ENCODE results near the gene EPN2. TPM values are rescaled to one million over a fixed set of nuclear protein-coding genes. Genes with fewer than 3 reads are reported as not detected.

EPN2 gene
- polyA plus RNA-seq, 1 of the 3 experiments (the other 2 are of a cell fraction) = 38.9 TPM

DNA sequence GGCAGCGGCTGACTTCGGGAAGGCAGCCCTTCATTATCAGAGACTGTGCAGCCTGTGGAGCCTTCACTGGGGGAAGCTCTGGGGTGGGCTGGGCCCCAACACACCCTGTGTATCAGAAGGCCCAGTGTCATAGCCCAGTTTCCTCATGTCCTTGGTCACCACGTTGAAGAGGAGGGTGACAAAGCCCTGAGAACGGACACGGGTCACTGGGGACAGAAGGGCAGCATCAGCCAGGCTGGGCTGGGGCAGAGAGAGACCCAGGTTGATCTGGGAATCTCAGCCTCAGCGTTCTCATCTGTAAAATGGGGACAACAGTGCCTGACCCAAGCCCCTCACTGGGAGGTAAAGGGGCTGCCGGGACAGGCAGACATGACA lies 106.1 kb downstream of the EPN2 start:
- no peaks in the 10 kb centered on the region for H3K27me3 ChIP-seq (ENCODE audit: insufficient read depth)
- TF ChIP-seq SIN3A (IDR thresholded peaks at IDR 0.05; ENCODE audit: borderline replicate concordance, low read depth, low read length) = no peak
- TF ChIP-seq, protein P1, sequence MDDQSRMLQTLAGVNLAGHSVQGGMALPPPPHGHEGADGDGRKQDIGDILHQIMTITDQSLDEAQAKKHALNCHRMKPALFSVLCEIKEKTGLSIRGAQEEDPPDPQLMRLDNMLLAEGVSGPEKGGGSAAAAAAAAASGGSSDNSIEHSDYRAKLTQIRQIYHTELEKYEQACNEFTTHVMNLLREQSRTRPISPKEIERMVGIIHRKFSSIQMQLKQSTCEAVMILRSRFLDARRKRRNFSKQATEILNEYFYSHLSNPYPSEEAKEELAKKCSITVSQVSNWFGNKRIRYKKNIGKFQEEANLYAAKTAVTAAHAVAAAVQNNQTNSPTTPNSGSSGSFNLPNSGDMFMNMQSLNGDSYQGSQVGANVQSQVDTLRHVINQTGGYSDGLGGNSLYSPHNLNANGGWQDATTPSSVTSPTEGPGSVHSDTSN (IDR thresholded peaks at IDR 0.05) = no peak
- TF ChIP-seq CHD2 (IDR thresholded peaks at IDR 0.05; ENCODE audit: low read length, partially characterized antibody) = no peak
- TF ChIP-seq MXI1 (IDR thresholded peaks at IDR 0.05; ENCODE audit: low read depth, low read length) = no peak
- TF ChIP-seq POLR2AphosphoS5 (IDR thresholded peaks at IDR 0.05; ENCODE audit: low read depth, low read length) = no peak
- TF ChIP-seq, protein P2, sequence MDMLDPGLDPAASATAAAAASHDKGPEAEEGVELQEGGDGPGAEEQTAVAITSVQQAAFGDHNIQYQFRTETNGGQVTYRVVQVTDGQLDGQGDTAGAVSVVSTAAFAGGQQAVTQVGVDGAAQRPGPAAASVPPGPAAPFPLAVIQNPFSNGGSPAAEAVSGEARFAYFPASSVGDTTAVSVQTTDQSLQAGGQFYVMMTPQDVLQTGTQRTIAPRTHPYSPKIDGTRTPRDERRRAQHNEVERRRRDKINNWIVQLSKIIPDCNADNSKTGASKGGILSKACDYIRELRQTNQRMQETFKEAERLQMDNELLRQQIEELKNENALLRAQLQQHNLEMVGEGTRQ (IDR thresholded peaks at IDR 0.05; ENCODE audit: borderline replicate concordance, low read depth, low read length) = no peak
- TF ChIP-seq FOXM1 (IDR thresholded peaks at IDR 0.05; ENCODE audit: low read depth) = no peak
- TF ChIP-seq RAD21 (IDR thresholded peaks at IDR 0.05; ENCODE audit: low read length) = no peak
- no peak for TF ChIP-seq EP300 (IDR thresholded peaks at IDR 0.05; ENCODE audit: borderline replicate concordance in 1 of 2, low read depth in 1 of 2, low read length in 1 of 2)
- no peak for TF ChIP-seq NFIC (IDR thresholded peaks at IDR 0.05; ENCODE audit: borderline replicate concordance)
- TF ChIP-seq, protein P3, sequence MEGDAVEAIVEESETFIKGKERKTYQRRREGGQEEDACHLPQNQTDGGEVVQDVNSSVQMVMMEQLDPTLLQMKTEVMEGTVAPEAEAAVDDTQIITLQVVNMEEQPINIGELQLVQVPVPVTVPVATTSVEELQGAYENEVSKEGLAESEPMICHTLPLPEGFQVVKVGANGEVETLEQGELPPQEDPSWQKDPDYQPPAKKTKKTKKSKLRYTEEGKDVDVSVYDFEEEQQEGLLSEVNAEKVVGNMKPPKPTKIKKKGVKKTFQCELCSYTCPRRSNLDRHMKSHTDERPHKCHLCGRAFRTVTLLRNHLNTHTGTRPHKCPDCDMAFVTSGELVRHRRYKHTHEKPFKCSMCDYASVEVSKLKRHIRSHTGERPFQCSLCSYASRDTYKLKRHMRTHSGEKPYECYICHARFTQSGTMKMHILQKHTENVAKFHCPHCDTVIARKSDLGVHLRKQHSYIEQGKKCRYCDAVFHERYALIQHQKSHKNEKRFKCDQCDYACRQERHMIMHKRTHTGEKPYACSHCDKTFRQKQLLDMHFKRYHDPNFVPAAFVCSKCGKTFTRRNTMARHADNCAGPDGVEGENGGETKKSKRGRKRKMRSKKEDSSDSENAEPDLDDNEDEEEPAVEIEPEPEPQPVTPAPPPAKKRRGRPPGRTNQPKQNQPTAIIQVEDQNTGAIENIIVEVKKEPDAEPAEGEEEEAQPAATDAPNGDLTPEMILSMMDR (IDR thresholded peaks at IDR 0.05) = no peak
- TF ChIP-seq TCF12 (IDR thresholded peaks at IDR 0.05) = no peak
- no peak for TF ChIP-seq JUND (IDR thresholded peaks at IDR 0.05)
- TF ChIP-seq, protein P4, sequence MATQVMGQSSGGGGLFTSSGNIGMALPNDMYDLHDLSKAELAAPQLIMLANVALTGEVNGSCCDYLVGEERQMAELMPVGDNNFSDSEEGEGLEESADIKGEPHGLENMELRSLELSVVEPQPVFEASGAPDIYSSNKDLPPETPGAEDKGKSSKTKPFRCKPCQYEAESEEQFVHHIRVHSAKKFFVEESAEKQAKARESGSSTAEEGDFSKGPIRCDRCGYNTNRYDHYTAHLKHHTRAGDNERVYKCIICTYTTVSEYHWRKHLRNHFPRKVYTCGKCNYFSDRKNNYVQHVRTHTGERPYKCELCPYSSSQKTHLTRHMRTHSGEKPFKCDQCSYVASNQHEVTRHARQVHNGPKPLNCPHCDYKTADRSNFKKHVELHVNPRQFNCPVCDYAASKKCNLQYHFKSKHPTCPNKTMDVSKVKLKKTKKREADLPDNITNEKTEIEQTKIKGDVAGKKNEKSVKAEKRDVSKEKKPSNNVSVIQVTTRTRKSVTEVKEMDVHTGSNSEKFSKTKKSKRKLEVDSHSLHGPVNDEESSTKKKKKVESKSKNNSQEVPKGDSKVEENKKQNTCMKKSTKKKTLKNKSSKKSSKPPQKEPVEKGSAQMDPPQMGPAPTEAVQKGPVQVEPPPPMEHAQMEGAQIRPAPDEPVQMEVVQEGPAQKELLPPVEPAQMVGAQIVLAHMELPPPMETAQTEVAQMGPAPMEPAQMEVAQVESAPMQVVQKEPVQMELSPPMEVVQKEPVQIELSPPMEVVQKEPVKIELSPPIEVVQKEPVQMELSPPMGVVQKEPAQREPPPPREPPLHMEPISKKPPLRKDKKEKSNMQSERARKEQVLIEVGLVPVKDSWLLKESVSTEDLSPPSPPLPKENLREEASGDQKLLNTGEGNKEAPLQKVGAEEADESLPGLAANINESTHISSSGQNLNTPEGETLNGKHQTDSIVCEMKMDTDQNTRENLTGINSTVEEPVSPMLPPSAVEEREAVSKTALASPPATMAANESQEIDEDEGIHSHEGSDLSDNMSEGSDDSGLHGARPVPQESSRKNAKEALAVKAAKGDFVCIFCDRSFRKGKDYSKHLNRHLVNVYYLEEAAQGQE (IDR thresholded peaks at IDR 0.05; ENCODE audit: low read depth, low read length) = no peak
- no peak for TF ChIP-seq ELF1 (IDR thresholded peaks at IDR 0.05)
- no peak for TF ChIP-seq NRF1 (IDR thresholded peaks at IDR 0.05; ENCODE audit: low read depth, low read length)
- TF ChIP-seq FOSL2 (IDR thresholded peaks at IDR 0.05; ENCODE audit: borderline replicate concordance, low read depth) = no peak
- H3K9me2 ChIP-seq = no peaks in the 10 kb centered on the region
- no peaks in the 10 kb centered on the region for H3K36me3 ChIP-seq (replicated peaks in 1 of 2; ENCODE audit: control insufficient read depth in 1 of 2, insufficient read depth in 2 of 2, low read length in 1 of 2)
- H3K27ac ChIP-seq (ENCODE audit: low read depth in 2 of 2, low read length in 1 of 2) = no peak overlapping the region
- no peak overlapping the region for H3K4me2 ChIP-seq
- H3K4me1 ChIP-seq (ENCODE audit: control insufficient read depth in 1 of 2, insufficient read depth in 2 of 2, low read depth in 1 of 2, low read length in 1 of 2) = peaks cover 13 to 18% of the 10 kb centered on the region in 2 experiments; a peak in 3 of 4 replicates
- CTCF ChIA-PET = interaction anchor here (1.0 to 3.7 kb wide), 5 partner anchors 19 to 104 kb away, joined by 3 to 20 read pairs (median 4); partner anchors contain the start of gene B9D1
- H3K9ac ChIP-seq = no peak overlapping the region
- WGBS (ENCODE audit: low lambda C conversion rate) = 94% methylated on average over 3 of the region's 7 CpGs
- no peaks in the 10 kb centered on the region for H3K79me2 ChIP-seq (ENCODE audit: insufficient read depth)
- H3K9me3 ChIP-seq = no peaks in the 10 kb centered on the region
- H4K20me1 ChIP-seq (ENCODE audit: insufficient read depth) = no peaks in the 10 kb centered on the region
- H3K4me3 ChIP-seq (ENCODE audit: low read depth in 2 of 2, low read length in 1 of 2) = no peak overlapping the region
- H3F3A ChIP-seq (replicated peaks; ENCODE audit: insufficient read depth) = peaks cover 19% of the 10 kb centered on the region
- DNase-seq = no peak
- H2AFZ ChIP-seq (ENCODE audit: low read depth) = no peak overlapping the region
- POLR2A ChIA-PET = interaction anchor here (1.0 kb wide), 1 partner anchor 105 kb away, joined by 3 read pairs; the partner anchor contains the start of gene EPN2

Data from SK-N-SH (cell line).